ENCODE data around the gene AJUBA. TPM values are rescaled to one million over a fixed set of nuclear protein-coding genes. Genes with fewer than 3 reads are reported as not detected.

AJUBA gene
- total and polyA plus RNA-seq, 2 donors (not counting 1 experiment from before 2014, with no cell fraction given): 1.6 TPM; not detected in 1

DNA sequence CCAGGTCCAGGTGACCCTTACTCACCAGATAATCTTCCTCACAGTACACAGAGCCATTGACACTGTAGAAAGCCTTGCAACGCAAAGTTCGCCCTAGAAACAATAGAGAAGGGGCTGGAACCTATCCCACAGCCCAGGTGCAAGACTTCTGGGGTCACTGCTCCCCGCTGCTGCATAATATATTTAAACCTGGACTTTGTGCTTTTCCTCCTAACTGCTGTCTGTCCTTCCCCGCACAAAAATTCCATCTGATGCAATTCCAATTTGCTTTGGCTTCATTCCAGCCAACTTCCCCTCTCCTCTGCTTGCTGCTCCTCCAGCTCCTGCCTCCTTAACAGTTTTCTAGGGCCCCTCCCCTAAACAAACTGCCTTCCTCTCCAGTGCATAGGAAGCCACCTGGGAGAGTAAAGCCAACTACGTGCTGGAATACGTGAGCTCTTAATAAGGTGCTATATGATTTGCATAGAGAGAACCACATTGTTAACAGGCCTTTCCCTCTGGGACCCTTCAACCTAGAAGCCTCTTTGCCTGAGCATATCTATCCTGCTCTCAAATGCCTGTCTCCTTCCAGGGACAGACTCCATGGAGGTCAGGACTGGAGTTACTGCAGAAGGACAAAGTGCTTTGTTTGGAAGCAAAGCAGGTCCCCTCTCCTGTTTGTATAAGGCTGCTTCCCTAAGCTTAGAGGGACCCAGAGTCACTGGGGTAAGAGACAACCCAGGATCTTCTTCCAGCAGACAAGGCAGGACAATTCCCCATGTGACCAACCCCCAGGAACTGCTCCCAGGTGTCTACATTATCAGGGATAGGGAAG is 5.5 kb downstream of the AJUBA start:
- Histone ChIP-seq H3K9ac (ENCODE audit: low read length) (no peak overlapping the region), H3K27ac (ENCODE audit: low read length in 2 of 2) (no peak overlapping the region), H3K36me3 (replicated peaks in 1 of 2; ENCODE audit: control extremely low read depth in 1 of 2, control insufficient read depth in 1 of 2, extremely low read depth in 1 of 2, insufficient read depth in 2 of 2, low read length in 1 of 2) (no peaks in the 10 kb centered on the region), H3K9me3 (ENCODE audit: control extremely low read depth in 1 of 3, control insufficient read depth in 2 of 3, insufficient read depth in 1 of 3, low read length in 2 of 3) (peaks cover 0 to 8% (median 0%) of the 10 kb centered on the region in 3 donors), H3K4me2 (replicated peaks; ENCODE audit: low read depth, low read length, poor library complexity, severe bottlenecking) (no peak overlapping the region), H3K79me2 (ENCODE audit: control insufficient read depth, insufficient read depth, low read length) (no peaks in the 10 kb centered on the region), H2AFZ (ENCODE audit: insufficient read depth, low read depth, low read length, poor library complexity, severe bottlenecking) (no peak overlapping the region), H4K20me1 (ENCODE audit: control insufficient read depth, insufficient read depth, low read length, poor library complexity, severe bottlenecking) (no peaks in the 10 kb centered on the region), H3K27me3 (replicated peaks in 1 of 4; ENCODE audit: control extremely low read depth in 1 of 4, control insufficient read depth in 3 of 4, insufficient read depth in 4 of 4, low read length in 3 of 4) (peaks cover 0 to 27% (median 12%) of the 10 kb centered on the region in 4 experiments), H3K4me1 (ENCODE audit: control insufficient read depth in 2 of 2, insufficient read depth in 2 of 2, low read length in 2 of 2) (peaks cover 16 to 21% of the 10 kb centered on the region in 2 donors), H3K4me3 (ENCODE audit: control extremely low read depth in 1 of 5, extremely low read depth in 1 of 5, insufficient read depth in 1 of 5, low read depth in 2 of 5, low read length in 4 of 5) (no peak overlapping the region)
- Mint-ChIP-seq H3K27me3 (peaks cover 11% of the 10 kb centered on the region), H3K27ac (no peak overlapping the region), H3K4me3 (no peak overlapping the region), H3K9me3 (ENCODE audit: insufficient read depth) (no peaks in the 10 kb centered on the region), H3K4me1 (peaks cover 15% of the 10 kb centered on the region)
- DNase-seq (no peak), ATAC-seq (ENCODE audit: low read depth) (no peak)
- ChIA-PET CTCF (interaction anchor here (0.6 to 36.3 kb wide), 8 partner anchors 8 to 509 kb away, joined by 3 to 1134 read pairs (median 3); partner anchors contain the start of genes AJUBA and CDH24), POLR2A (interaction anchor here (0.7 kb wide), 1 partner anchor 421 kb away, joined by 3 read pairs; no protein-coding TSS in a partner anchor)
- WGBS (ENCODE audit: insufficient coverage): 91% methylated on average over 4 of the region's 6 CpGs
- TF ChIP-seq EZH2 (IDR thresholded peaks at IDR 0.05; ENCODE audit: borderline replicate concordance, insufficient read depth, low read depth, low read length, poor library complexity, severe bottlenecking): no peak
- TF ChIP-seq, protein P1, sequence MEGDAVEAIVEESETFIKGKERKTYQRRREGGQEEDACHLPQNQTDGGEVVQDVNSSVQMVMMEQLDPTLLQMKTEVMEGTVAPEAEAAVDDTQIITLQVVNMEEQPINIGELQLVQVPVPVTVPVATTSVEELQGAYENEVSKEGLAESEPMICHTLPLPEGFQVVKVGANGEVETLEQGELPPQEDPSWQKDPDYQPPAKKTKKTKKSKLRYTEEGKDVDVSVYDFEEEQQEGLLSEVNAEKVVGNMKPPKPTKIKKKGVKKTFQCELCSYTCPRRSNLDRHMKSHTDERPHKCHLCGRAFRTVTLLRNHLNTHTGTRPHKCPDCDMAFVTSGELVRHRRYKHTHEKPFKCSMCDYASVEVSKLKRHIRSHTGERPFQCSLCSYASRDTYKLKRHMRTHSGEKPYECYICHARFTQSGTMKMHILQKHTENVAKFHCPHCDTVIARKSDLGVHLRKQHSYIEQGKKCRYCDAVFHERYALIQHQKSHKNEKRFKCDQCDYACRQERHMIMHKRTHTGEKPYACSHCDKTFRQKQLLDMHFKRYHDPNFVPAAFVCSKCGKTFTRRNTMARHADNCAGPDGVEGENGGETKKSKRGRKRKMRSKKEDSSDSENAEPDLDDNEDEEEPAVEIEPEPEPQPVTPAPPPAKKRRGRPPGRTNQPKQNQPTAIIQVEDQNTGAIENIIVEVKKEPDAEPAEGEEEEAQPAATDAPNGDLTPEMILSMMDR (IDR thresholded peaks at IDR 0.05): no peak
- intact Hi-C loops (cut with micrococcal nuclease): no loop called here

Measured in B cell (primary cell).